ENCODE results near the gene TMEM222. TPM values are rescaled to one million over a fixed set of nuclear protein-coding genes. Genes with fewer than 3 reads are reported as not detected.
A peak's percentile ranks its signal among the peaks of the same experiment; 100 is the strongest.

TMEM222 gene
- polyA plus RNA-seq, 1 donor (not counting 4 experiments of a cell fraction or from before 2014, with no cell fraction given) = 23.7 TPM

GRCh38 chr1:27322569-27323240 lies 742 bp downstream of the TMEM222 start:
- H3K4me3 ChIP-seq (ENCODE audit: control insufficient read depth in 2 of 3, extremely low read depth in 1 of 3, insufficient read depth in 2 of 3, low read depth in 1 of 3, low read length in 3 of 3) = peak overlapping the region; percentile 97 to 100 (median 98)
- peak overlapping the region; percentile 94 for H2AFZ ChIP-seq (ENCODE audit: control insufficient read depth, low read length)
- H3K9me3 ChIP-seq (ENCODE audit: control insufficient read depth, low read depth, low read length) = no peaks in the 10 kb centered on the region
- H3K4me1 ChIP-seq (ENCODE audit: control insufficient read depth, extremely low read depth, insufficient read depth, low read length) = peaks cover 12% of the 10 kb centered on the region
- dilution Hi-C loops (cut with MboI; ENCODE audit: extremely low pct_ligation_motif_present, low sequenced_read_pairs) = no loop called here
- H3K36me3 ChIP-seq (ENCODE audit: control insufficient read depth in 2 of 2, extremely low read depth in 1 of 2, insufficient read depth in 2 of 2, low read length in 2 of 2) = peaks cover 5 to 12% of the 10 kb centered on the region in 2 experiments
- H3K4me2 ChIP-seq (ENCODE audit: control insufficient read depth, extremely low read depth, insufficient read depth, low read depth, low read length) = peak overlapping the region; percentile 91
- TF ChIP-seq CTCF (optimal IDR thresholded peaks at IDR 0.05 in 1 of 3, IDR thresholded peaks at IDR 0.05 in 1 of 3, conservative IDR thresholded peaks at IDR 0.05 in 1 of 3; ENCODE audit: extremely low read depth in 1 of 3, insufficient read depth in 2 of 3, low read length in 3 of 3) (no peak), EZH2 (IDR thresholded peaks at IDR 0.05; ENCODE audit: low read length) (no peak)
- peak overlapping the region; percentile 99 for H3K9ac ChIP-seq (ENCODE audit: control insufficient read depth, extremely low read depth, insufficient read depth, low read length)
- DNase-seq (ENCODE audit: low read depth, low spot score) (no peak), FAIRE-seq (no peak)
- peaks cover 54% of the 10 kb centered on the region for H3K79me2 ChIP-seq (ENCODE audit: control insufficient read depth, insufficient read depth, low read length)
- H3K27ac ChIP-seq (ENCODE audit: control insufficient read depth, insufficient read depth, low read length) = peak overlapping the region; percentile 91
- H3K27me3 ChIP-seq (ENCODE audit: control insufficient read depth, extremely low read depth, insufficient read depth, low read length) = no peaks in the 10 kb centered on the region
- H4K20me1 ChIP-seq (ENCODE audit: control insufficient read depth, extremely low read depth, insufficient read depth, low read length) = no peaks in the 10 kb centered on the region
- no peaks in the 10 kb centered on the region for H3K9me1 ChIP-seq (ENCODE audit: control insufficient read depth, extremely low read depth, insufficient read depth, low read length)

GRCh38 chr1:27325286-27325685 lies 3.3 kb downstream of the TMEM222 start:
- H3K9me3 ChIP-seq (ENCODE audit: control insufficient read depth, low read depth, low read length) = no peaks in the 10 kb centered on the region
- no peaks in the 10 kb centered on the region for H3K27me3 ChIP-seq (ENCODE audit: control insufficient read depth, extremely low read depth, insufficient read depth, low read length)
- H3K4me1 ChIP-seq (ENCODE audit: control insufficient read depth, extremely low read depth, insufficient read depth, low read length) = peaks cover 12% of the 10 kb centered on the region
- no peak overlapping the region for H3K27ac ChIP-seq (ENCODE audit: control insufficient read depth, insufficient read depth, low read length)
- no peak overlapping the region for H3K4me3 ChIP-seq (ENCODE audit: control insufficient read depth in 2 of 3, extremely low read depth in 1 of 3, insufficient read depth in 2 of 3, low read depth in 1 of 3, low read length in 3 of 3)
- no peak for TF ChIP-seq CTCF (optimal IDR thresholded peaks at IDR 0.05 in 1 of 3, IDR thresholded peaks at IDR 0.05 in 1 of 3, conservative IDR thresholded peaks at IDR 0.05 in 1 of 3; ENCODE audit: extremely low read depth in 1 of 3, insufficient read depth in 2 of 3, low read length in 3 of 3)
- TF ChIP-seq EZH2 (IDR thresholded peaks at IDR 0.05; ENCODE audit: low read length) = no peak
- FAIRE-seq (no peak), DNase-seq (ENCODE audit: low read depth, low spot score) (no peak)
- peaks cover 74% of the 10 kb centered on the region for H3K79me2 ChIP-seq (ENCODE audit: control insufficient read depth, insufficient read depth, low read length)
- H2AFZ ChIP-seq (ENCODE audit: control insufficient read depth, low read length) = no peak overlapping the region
- H4K20me1 ChIP-seq (ENCODE audit: control insufficient read depth, extremely low read depth, insufficient read depth, low read length) = no peaks in the 10 kb centered on the region
- no peak overlapping the region for H3K9ac ChIP-seq (ENCODE audit: control insufficient read depth, extremely low read depth, insufficient read depth, low read length)
- no peak overlapping the region for H3K4me2 ChIP-seq (ENCODE audit: control insufficient read depth, extremely low read depth, insufficient read depth, low read depth, low read length)
- H3K9me1 ChIP-seq (ENCODE audit: control insufficient read depth, extremely low read depth, insufficient read depth, low read length) = no peaks in the 10 kb centered on the region
- dilution Hi-C loops (cut with MboI; ENCODE audit: extremely low pct_ligation_motif_present, low sequenced_read_pairs) = no loop called here
- H3K36me3 ChIP-seq (ENCODE audit: control insufficient read depth in 2 of 2, extremely low read depth in 1 of 2, insufficient read depth in 2 of 2, low read length in 2 of 2) = peaks cover 8 to 25% of the 10 kb centered on the region in 2 experiments

All from keratinocyte (primary cell).